ENCODE results near the gene NUMB.
"Not testable (repeated sequence)": the region's sequence is repeated elsewhere in the genome, so short reads cannot be mapped to it uniquely, and the experiment has no call there.

DNA sequence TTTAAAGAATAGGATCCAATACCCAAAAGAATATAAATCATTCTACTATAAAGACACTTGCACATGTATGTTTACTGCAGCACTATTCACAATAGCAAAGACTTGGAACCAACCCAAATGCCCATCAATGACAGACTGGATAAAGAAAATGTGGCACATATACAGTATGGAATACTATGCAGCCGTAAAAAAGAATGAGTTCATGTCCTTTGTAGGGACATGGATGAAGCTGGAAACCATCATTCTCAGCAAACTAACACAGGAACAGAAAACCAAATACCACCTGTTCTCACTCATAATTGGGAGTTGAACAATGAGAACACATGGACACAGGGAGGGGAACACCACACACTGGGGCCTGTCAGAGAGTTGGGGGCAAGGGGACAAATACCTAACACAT, 149.1 kb downstream of the NUMB start:
- TF ChIP-seq POLR2A (IDR thresholded peaks at IDR 0.05; ENCODE audit: low read depth); POLR2AphosphoS5 (IDR thresholded peaks at IDR 0.05); EP300 (IDR thresholded peaks at IDR 0.05): not testable (repeated sequence)
- TF ChIP-seq, protein P1, sequence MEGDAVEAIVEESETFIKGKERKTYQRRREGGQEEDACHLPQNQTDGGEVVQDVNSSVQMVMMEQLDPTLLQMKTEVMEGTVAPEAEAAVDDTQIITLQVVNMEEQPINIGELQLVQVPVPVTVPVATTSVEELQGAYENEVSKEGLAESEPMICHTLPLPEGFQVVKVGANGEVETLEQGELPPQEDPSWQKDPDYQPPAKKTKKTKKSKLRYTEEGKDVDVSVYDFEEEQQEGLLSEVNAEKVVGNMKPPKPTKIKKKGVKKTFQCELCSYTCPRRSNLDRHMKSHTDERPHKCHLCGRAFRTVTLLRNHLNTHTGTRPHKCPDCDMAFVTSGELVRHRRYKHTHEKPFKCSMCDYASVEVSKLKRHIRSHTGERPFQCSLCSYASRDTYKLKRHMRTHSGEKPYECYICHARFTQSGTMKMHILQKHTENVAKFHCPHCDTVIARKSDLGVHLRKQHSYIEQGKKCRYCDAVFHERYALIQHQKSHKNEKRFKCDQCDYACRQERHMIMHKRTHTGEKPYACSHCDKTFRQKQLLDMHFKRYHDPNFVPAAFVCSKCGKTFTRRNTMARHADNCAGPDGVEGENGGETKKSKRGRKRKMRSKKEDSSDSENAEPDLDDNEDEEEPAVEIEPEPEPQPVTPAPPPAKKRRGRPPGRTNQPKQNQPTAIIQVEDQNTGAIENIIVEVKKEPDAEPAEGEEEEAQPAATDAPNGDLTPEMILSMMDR (IDR thresholded peaks at IDR 0.05) = not testable (repeated sequence)

Measured in esophagus muscularis mucosa (tissue), 4 donors.